ENCODE measurements around the gene KRTAP24-1.

- TF ChIP-seq CTCF (IDR thresholded peaks at IDR 0.05) (no peak), POLR2AphosphoS5 (IDR thresholded peaks at IDR 0.05) (no peak), POLR2A (IDR thresholded peaks at IDR 0.05) (no peak)
Measured at GRCh38 chr21:30320215-30320614, 37.5 kb upstream of the KRTAP24-1 start, which contains the start of gene KRTAP26-1.
